Retinal pigment epithelial cell (primary cell): ENCODE results near the gene PI4K2B.
A peak's percentile ranks its signal among the peaks of the same experiment; 100 is the strongest.

Experiments used
- DNase-seq: peaks from one replicate; pipeline ENCODE4 v3.0.0-alpha.2; 2010; ENCODE audit warnings: low read depth
- H3K4me3 ChIP-seq: 2 replicates; pipeline ENCODE4 v1.5.1; 2011; ENCODE audit warnings: mild to moderate bottlenecking, low read length, control low read depth, moderate library complexity
- CTCF ChIP-seq: conservative IDR thresholded peaks from 2 replicates; pipeline ENCODE4 v1.5.1; 2011; ENCODE audit warnings: low read depth, low read length, control low read depth, inconsistent platforms

The PI4K2B gene

GRCh38 chr4:25271866-25272265 is 38.0 kb downstream of the PI4K2B start:
- DNase-seq = no peak
- H3K4me3 ChIP-seq = no peak overlapping the region
- no peak for TF ChIP-seq CTCF

- TF ChIP-seq CTCF = no peak
- H3K4me3 ChIP-seq = no peak overlapping the region
- DNase-seq = no peak
Measured at GRCh38 chr4:25280210-25280609, 46.4 kb downstream of the PI4K2B start.

GRCh38 chr4:25283948-25284347 is 50.1 kb downstream of the PI4K2B start:
- H3K4me3 ChIP-seq = no peak overlapping the region
- no peak for TF ChIP-seq CTCF
- DNase-seq = no peak

GRCh38 chr4:25284466-25284865 is 50.6 kb downstream of the PI4K2B start:
- TF ChIP-seq CTCF = no peak
- no peak for DNase-seq
- H3K4me3 ChIP-seq = no peak overlapping the region

GRCh38 chr4:25290490-25291067 is 56.7 kb downstream of the PI4K2B start:
- no peak for TF ChIP-seq CTCF
- H3K4me3 ChIP-seq = peak overlapping the region; percentile 15
- no peak for DNase-seq

- DNase-seq = no peak
- no peak for TF ChIP-seq CTCF
- no peak overlapping the region for H3K4me3 ChIP-seq
Measured at GRCh38 chr4:25291158-25291733, 57.4 kb downstream of the PI4K2B start.

GRCh38 chr4:25297528-25298242 is 63.9 kb downstream of the PI4K2B start:
- H3K4me3 ChIP-seq = no peak overlapping the region
- no peak for DNase-seq
- TF ChIP-seq CTCF = no peak
